ENCODE measurements around the gene ANKRD63. TPM values are rescaled to one million over a fixed set of nuclear protein-coding genes. Genes with fewer than 3 reads are reported as not detected.

The ANKRD63 gene
- total and polyA plus RNA-seq, 2 of the 8 experiments (the other 6 are each of a cell fraction or from before 2014, with no cell fraction given), result 0.18 to 0.26 TPM

GRCh38 chr15:40279437-40280141 is 3.3 kb downstream of the ANKRD63 start (continued):
- TF ChIP-seq USF2 (IDR thresholded peaks at IDR 0.05; ENCODE audit: low read length) (no peak), EZH2 (IDR thresholded peaks at IDR 0.05; ENCODE audit: low read depth, low read length, severe bottlenecking) (no peak), HDAC2 (IDR thresholded peaks at IDR 0.05; ENCODE audit: borderline replicate concordance in 1 of 2, low read depth in 2 of 2, low read length in 2 of 2) (peak in 1 of 2 experiments; percentile 81; a peak in 1 of 4 replicates), CHD1 (IDR thresholded peaks at IDR 0.05; ENCODE audit: low read depth, low read length) (no peak), EGR1 (IDR thresholded peaks at IDR 0.05; ENCODE audit: borderline replicate concordance, low read depth, low read length) (no peak), SUZ12 (IDR thresholded peaks at IDR 0.05; ENCODE audit: low read length) (no peak), SIRT6 (IDR thresholded peaks at IDR 0.05; ENCODE audit: low read length) (no peak), RFX5 (IDR thresholded peaks at IDR 0.05; ENCODE audit: borderline replicate concordance, low read depth, low read length) (no peak), SAP30 (IDR thresholded peaks at IDR 0.05; ENCODE audit: insufficient read depth, insufficient replicate concordance, low read length) (no peak), GABPA (IDR thresholded peaks at IDR 0.05; ENCODE audit: borderline replicate concordance, insufficient read depth, low read length) (0 out of 2 replicates have a peak, but pooled peaks have one; percentile 46), RAD21 (IDR thresholded peaks at IDR 0.05 in 1 of 2, conservative IDR thresholded peaks at IDR 0.05 in 1 of 2; ENCODE audit: low read depth in 2 of 2, low read length in 2 of 2) (peak; percentile 80 to 88), E2F6 (IDR thresholded peaks at IDR 0.05) (peak; percentile 95), RXRA (IDR thresholded peaks at IDR 0.05; ENCODE audit: insufficient read depth, low read depth, low read length) (peak; percentile 52; the same call in 1 of the 2 replicates), KDM4A (IDR thresholded peaks at IDR 0.05; ENCODE audit: low read depth, low read length, severe bottlenecking) (peak; percentile 53), MAFK (IDR thresholded peaks at IDR 0.05; ENCODE audit: low read depth, low read length) (no peak), NANOG (IDR thresholded peaks at IDR 0.05; ENCODE audit: insufficient read depth, low read depth, low read length, poor library complexity, severe bottlenecking) (no peak), ATF2 (IDR thresholded peaks at IDR 0.05; ENCODE audit: low read length) (no peak), KDM5A (IDR thresholded peaks at IDR 0.05; ENCODE audit: low read length) (no peak), CEBPB (IDR thresholded peaks at IDR 0.05; ENCODE audit: low read depth, low read length) (no peak)

Data from H1 (cell line).